Measurements from ENCODE around the gene SH3GLB1. TPM values are rescaled to one million over a fixed set of nuclear protein-coding genes. Genes with fewer than 3 reads are reported as not detected.

SH3GLB1 gene
- total RNA-seq, 1 experiment from 2014 or later: 36.4 TPM

DNA sequence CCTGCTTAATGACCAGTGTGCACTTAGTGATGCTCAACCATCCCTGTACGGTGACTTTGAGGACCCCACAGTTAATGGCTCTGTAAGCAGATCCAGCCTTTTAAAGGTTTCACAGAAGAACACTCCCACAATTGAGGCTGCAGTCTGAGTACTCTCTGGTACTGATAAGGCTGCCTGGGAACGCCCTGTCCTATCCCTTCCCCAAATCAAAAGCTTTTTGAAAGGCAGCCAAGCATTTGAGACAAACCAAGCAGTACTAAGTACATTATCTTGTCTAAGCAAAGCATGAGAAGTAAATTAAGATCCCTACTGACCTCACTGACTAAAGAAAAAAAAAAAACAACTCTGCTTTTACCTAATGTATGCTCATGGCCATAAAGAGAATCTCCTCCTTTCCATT, 60.7 kb downstream of the SH3GLB1 start:
- no peaks in the 10 kb centered on the region for H3K4me1 Mint-ChIP-seq
- no peak overlapping the region for H3K27ac Mint-ChIP-seq
- ChIA-PET CTCF (no interaction called here), POLR2A (no interaction called here)
- H3K4me3 Mint-ChIP-seq: no peak overlapping the region
- no peaks in the 10 kb centered on the region; the same call in 1 of the 2 replicates for H3K27me3 Mint-ChIP-seq (ENCODE audit: low read depth)
- TF ChIP-seq, protein P1, sequence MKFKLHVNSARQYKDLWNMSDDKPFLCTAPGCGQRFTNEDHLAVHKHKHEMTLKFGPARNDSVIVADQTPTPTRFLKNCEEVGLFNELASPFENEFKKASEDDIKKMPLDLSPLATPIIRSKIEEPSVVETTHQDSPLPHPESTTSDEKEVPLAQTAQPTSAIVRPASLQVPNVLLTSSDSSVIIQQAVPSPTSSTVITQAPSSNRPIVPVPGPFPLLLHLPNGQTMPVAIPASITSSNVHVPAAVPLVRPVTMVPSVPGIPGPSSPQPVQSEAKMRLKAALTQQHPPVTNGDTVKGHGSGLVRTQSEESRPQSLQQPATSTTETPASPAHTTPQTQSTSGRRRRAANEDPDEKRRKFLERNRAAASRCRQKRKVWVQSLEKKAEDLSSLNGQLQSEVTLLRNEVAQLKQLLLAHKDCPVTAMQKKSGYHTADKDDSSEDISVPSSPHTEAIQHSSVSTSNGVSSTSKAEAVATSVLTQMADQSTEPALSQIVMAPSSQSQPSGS (CRISPR knock-in tag; IDR thresholded peaks at IDR 0.05; ENCODE audit: borderline replicate concordance, low read depth): no peak
- no peak for TF ChIP-seq ZNF671 (CRISPR knock-in tag; IDR thresholded peaks at IDR 0.05)
- TF ChIP-seq, protein P2, sequence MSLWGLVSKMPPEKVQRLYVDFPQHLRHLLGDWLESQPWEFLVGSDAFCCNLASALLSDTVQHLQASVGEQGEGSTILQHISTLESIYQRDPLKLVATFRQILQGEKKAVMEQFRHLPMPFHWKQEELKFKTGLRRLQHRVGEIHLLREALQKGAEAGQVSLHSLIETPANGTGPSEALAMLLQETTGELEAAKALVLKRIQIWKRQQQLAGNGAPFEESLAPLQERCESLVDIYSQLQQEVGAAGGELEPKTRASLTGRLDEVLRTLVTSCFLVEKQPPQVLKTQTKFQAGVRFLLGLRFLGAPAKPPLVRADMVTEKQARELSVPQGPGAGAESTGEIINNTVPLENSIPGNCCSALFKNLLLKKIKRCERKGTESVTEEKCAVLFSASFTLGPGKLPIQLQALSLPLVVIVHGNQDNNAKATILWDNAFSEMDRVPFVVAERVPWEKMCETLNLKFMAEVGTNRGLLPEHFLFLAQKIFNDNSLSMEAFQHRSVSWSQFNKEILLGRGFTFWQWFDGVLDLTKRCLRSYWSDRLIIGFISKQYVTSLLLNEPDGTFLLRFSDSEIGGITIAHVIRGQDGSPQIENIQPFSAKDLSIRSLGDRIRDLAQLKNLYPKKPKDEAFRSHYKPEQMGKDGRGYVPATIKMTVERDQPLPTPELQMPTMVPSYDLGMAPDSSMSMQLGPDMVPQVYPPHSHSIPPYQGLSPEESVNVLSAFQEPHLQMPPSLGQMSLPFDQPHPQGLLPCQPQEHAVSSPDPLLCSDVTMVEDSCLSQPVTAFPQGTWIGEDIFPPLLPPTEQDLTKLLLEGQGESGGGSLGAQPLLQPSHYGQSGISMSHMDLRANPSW (CRISPR knock-in tag; conservative IDR thresholded peaks at IDR 0.05; ENCODE audit: low read depth): no peak
- TF ChIP-seq, protein P3, sequence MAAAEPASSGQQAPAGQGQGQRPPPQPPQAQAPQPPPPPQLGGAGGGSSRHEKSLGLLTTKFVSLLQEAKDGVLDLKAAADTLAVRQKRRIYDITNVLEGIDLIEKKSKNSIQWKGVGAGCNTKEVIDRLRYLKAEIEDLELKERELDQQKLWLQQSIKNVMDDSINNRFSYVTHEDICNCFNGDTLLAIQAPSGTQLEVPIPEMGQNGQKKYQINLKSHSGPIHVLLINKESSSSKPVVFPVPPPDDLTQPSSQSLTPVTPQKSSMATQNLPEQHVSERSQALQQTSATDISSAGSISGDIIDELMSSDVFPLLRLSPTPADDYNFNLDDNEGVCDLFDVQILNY (CRISPR knock-in tag; IDR thresholded peaks at IDR 0.05): no peak
- peaks cover 35% of the 10 kb centered on the region for H3K9me3 Mint-ChIP-seq
- H3K36me3 Mint-ChIP-seq: peaks cover 3% of the 10 kb centered on the region; the same call in 1 of the 2 replicates
- no peak for DNase-seq (ENCODE audit: low spot score)
- ATAC-seq: no peak

DNA sequence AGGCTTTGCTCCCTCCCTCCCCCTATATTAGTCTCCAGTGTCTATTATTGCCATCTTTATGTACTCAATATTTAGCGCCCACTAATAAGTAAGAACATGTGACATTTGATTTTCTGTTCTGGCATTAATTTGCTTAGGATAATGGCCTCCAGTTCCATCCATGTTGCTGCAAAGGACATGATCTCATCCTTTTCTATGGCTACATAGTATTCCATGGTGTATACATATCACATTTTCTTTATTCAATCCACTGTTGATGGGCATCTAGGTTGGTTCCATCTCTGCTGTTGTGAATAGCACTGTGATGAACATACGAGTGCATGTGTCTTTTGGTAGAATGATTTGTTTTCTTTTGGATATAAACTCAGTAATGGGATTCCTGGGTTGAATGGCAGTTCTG, 61.3 kb downstream of the SH3GLB1 start:
- Mint-ChIP-seq H3K4me1 (no peaks in the 10 kb centered on the region), H3K36me3 (peaks cover 3% of the 10 kb centered on the region; the same call in 1 of the 2 replicates), H3K27ac (no peak overlapping the region), H3K9me3 (peaks cover 30% of the 10 kb centered on the region), H3K4me3 (no peak overlapping the region), H3K27me3 (ENCODE audit: low read depth) (no peaks in the 10 kb centered on the region; the same call in 1 of the 2 replicates)
- TF ChIP-seq, protein P4, sequence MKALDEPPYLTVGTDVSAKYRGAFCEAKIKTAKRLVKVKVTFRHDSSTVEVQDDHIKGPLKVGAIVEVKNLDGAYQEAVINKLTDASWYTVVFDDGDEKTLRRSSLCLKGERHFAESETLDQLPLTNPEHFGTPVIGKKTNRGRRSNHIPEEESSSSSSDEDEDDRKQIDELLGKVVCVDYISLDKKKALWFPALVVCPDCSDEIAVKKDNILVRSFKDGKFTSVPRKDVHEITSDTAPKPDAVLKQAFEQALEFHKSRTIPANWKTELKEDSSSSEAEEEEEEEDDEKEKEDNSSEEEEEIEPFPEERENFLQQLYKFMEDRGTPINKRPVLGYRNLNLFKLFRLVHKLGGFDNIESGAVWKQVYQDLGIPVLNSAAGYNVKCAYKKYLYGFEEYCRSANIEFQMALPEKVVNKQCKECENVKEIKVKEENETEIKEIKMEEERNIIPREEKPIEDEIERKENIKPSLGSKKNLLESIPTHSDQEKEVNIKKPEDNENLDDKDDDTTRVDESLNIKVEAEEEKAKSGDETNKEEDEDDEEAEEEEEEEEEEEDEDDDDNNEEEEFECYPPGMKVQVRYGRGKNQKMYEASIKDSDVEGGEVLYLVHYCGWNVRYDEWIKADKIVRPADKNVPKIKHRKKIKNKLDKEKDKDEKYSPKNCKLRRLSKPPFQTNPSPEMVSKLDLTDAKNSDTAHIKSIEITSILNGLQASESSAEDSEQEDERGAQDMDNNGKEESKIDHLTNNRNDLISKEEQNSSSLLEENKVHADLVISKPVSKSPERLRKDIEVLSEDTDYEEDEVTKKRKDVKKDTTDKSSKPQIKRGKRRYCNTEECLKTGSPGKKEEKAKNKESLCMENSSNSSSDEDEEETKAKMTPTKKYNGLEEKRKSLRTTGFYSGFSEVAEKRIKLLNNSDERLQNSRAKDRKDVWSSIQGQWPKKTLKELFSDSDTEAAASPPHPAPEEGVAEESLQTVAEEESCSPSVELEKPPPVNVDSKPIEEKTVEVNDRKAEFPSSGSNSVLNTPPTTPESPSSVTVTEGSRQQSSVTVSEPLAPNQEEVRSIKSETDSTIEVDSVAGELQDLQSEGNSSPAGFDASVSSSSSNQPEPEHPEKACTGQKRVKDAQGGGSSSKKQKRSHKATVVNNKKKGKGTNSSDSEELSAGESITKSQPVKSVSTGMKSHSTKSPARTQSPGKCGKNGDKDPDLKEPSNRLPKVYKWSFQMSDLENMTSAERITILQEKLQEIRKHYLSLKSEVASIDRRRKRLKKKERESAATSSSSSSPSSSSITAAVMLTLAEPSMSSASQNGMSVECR (CRISPR knock-in tag; IDR thresholded peaks at IDR 0.05; ENCODE audit: borderline replicate concordance): no peak
- TF ChIP-seq, protein P5, sequence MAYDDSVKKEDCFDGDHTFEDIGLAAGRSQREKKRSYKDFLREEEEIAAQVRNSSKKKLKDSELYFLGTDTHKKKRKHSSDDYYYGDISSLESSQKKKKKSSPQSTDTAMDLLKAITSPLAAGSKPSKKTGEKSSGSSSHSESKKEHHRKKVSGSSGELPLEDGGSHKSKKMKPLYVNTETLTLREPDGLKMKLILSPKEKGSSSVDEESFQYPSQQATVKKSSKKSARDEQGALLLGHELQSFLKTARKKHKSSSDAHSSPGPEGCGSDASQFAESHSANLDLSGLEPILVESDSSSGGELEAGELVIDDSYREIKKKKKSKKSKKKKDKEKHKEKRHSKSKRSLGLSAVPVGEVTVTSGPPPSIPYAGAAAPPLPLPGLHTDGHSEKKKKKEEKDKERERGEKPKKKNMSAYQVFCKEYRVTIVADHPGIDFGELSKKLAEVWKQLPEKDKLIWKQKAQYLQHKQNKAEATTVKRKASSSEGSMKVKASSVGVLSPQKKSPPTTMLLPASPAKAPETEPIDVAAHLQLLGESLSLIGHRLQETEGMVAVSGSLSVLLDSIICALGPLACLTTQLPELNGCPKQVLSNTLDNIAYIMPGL (CRISPR knock-in tag; IDR thresholded peaks at IDR 0.05): no peak
- TF ChIP-seq OVOL2 (CRISPR knock-in tag; IDR thresholded peaks at IDR 0.05; ENCODE audit: borderline replicate concordance): no peak
- TF ChIP-seq, protein P6, sequence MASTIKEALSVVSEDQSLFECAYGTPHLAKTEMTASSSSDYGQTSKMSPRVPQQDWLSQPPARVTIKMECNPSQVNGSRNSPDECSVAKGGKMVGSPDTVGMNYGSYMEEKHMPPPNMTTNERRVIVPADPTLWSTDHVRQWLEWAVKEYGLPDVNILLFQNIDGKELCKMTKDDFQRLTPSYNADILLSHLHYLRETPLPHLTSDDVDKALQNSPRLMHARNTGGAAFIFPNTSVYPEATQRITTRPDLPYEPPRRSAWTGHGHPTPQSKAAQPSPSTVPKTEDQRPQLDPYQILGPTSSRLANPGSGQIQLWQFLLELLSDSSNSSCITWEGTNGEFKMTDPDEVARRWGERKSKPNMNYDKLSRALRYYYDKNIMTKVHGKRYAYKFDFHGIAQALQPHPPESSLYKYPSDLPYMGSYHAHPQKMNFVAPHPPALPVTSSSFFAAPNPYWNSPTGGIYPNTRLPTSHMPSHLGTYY (CRISPR knock-in tag; IDR thresholded peaks at IDR 0.05): no peak
- TF ChIP-seq, protein P7, sequence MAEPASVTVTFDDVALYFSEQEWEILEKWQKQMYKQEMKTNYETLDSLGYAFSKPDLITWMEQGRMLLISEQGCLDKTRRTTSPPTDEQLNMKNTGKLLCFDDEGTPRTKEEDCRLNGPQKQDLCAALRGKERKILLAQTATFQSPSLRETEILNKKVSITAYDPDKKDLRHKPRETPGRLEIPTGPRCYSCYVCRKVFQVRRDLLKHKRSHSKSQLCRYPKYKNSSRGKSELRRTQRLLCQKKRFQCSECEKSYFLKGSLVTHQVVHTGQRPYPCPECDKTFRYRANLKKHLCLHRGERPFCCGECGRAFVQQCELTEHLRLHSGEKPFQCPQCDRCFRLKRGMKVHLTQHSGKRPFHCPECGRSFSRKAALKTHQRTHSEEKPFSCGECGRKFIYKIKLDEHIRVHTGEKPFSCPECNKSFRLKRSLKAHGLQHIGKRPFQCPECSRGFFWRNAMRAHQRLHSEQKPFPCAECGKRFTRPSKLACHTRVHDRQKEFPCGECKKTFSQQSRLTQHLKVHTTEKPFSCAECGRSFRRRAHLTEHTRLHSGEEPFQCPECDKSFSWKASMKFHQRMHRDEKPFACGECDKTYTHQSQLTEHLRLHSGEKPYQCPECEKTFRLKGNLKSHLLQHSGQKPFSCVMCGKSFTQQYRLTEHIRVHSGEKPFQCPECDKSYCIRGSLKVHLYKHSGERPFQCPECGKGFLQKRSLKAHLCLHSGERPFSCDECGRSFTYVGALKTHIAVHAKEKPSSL (CRISPR knock-in tag; conservative IDR thresholded peaks at IDR 0.05): no peak
- TF ChIP-seq, protein P8, sequence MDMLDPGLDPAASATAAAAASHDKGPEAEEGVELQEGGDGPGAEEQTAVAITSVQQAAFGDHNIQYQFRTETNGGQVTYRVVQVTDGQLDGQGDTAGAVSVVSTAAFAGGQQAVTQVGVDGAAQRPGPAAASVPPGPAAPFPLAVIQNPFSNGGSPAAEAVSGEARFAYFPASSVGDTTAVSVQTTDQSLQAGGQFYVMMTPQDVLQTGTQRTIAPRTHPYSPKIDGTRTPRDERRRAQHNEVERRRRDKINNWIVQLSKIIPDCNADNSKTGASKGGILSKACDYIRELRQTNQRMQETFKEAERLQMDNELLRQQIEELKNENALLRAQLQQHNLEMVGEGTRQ (CRISPR knock-in tag; IDR thresholded peaks at IDR 0.05): no peak
- ATAC-seq (no peak), DNase-seq (ENCODE audit: low spot score) (no peak)
- ChIA-PET POLR2A (no interaction called here), CTCF (no interaction called here)
